Activated naive CD8-positive, alpha-beta T cell treated with anti-CD3 and anti-CD28 coated beads, Interleukin-2, amount 50 U/mL, for 16 hours (primary cell): ENCODE results near the gene MCM10.
A peak's percentile ranks its signal among the peaks of the same experiment; 100 is the strongest.
"Not testable (repeated sequence)": the region's sequence is repeated elsewhere in the genome, so short reads cannot be mapped to it uniquely, and the experiment has no call there.

ENCODE experiments used
- DNase-seq: peaks from one replicate; pipeline ENCODE4 v3.0.0-alpha.2; 2020; ENCODE audit warnings: low read depth, low spot score

The MCM10 gene

DNA sequence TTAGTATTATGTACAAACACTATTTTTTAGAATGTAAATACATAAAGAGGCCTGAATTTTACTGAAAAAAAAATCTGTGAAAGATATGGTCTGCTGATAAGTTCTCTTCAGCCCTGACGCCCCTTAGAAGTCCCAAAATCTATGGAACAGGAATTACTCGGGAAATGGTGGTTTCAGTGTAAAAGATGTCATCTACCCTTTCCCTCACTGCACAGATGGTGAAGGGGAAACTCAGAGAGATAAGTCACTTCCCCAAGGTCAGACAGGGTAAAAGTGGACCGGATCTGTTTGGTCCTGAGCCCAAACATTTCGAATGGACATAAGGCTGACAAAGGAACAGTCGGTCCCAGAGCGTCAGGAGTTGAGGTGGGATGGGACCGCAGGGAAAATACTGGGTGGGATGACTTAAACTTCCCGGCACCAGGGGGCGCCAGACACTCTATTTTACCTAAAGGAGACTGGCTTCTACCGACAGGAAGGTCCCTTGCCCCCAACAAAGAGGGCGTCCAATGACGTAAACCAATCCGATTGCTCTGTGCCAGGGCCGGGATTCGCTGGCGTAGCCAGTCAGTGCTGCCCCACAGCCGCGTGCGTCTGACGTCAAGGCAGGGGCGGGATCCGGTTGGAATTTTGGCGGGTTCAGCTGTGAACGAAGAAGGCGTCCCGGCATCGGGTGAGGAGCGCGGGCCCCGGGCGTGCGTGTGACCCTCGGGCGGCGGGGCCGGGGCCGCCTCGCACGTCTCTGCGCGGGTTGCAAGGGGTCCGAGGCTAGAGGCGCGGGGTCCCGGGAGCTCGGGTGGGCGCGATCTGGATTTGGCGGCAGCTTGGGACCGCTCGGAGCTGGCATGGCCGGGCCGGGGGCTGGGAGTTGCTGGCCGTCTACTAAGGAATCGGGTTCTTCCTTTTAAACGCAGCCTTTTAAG lies at the start of gene MCM10:
MCM10 (plus strand) TSS at position 625 of the 923 bp plus-strand sequence. CDS start 2,645 bp downstream, outside the sequence.
- peak; percentile 92 for DNase-seq

DNA sequence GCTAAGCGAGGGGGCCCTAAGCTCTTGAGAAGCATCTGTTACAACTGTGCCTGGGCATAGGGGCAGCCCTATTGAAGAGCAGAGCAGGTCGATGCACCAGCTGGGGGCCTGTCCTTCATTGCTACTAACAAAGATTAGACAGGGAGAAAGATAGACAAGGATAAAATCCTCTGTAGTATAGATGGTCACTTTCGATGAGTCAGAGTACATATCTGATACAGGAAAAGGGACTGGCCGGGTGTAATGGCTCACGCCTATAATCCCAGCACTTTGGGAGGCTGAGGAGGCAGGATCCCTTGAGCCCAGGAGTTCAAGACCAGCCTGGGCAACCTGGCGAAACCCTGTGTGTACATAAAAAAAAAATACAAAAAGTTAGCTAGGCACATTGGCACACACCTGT lies 47.8 kb upstream of the MCM10 start:
- no peak for DNase-seq

DNA sequence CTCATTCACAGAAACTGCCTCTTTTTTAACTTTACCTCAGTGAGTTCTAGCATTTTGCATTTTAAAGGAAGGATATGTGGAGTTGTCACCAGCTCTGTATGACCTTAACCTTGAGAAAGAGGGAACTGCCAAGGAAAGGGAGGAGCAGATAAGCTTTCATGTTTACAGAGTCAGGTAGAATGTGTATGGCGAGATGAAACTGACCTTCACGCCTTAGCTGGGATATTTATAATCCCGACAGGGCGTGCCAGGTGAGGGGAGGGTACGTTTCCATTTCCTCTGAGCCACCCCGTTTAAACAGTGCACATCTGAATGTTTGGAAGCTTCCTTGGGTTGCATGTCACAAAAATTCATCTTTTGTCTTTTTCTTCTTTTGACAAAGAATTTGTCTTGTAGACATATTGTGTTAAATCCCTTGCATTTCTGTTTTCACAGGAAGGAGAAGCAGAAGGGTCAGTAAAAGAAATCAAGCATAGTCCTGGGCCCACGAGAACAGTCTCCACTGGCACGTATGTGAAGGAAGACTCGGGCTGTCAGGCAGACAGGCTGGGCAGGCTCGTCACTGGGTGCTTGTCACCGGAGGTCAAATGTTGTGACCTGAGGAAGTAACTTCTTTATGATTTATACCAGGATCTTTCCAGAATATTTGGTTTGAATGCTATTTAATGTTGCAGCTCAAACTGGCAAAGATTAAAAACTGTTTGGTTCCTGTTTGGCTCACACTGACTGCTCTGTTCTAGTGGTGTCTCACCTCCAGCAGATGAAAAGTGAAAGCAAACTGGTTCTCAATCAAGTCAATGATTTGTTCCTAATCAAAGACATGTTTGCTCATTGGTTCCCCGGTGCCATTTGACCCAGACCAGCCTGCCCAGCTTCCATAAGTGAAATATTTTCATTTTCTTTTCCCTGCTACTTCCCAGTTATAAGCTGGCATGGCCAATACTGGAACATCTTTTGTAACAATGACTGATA lies 45.2 kb upstream of the MCM10 start:
- no peak for DNase-seq

DNA sequence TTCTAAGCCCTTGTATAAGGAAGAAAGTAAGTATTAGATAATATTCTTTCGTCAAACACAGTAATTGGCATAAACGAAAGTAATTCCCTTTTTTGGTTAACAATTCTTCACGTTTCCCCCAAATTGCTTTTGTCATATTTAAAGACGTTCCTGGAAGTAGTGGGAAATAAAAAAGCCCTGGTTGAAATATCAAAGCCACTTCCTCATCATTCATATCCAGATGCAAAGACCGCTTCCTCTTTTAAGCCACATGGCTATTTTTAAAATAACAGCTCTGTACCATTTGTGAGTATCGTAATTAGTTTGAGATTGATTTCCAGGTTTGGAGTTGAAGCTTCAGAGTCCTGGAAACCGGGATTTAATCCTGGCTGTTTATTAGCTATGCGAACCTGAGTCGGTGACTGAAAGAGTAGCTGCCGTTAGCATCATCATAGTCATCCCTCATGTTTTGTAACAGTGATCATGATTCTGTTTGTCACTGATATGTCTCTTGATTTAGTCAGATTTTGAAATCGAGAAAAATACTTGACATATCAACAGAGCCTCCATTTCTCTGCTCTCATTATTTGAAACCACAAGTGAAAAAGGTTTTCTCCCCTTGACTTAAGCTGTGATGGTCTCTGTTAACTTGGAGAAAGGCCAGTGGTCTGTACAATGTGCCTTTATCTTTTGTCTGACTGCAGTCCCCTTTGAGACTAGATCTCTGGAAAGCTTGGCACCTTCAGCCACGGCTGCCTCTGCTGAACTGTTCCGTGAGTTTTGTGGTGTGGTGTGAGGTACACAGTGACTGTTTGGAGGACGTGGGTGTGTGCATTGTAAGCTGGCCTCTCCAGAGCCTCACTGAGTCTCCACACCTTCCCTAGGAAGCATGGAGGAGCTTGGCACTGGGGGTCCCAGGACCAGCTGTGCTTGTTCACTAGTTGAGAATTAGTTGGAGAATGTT lies 43.2 kb upstream of the MCM10 start:
- no peak for DNase-seq

DNA sequence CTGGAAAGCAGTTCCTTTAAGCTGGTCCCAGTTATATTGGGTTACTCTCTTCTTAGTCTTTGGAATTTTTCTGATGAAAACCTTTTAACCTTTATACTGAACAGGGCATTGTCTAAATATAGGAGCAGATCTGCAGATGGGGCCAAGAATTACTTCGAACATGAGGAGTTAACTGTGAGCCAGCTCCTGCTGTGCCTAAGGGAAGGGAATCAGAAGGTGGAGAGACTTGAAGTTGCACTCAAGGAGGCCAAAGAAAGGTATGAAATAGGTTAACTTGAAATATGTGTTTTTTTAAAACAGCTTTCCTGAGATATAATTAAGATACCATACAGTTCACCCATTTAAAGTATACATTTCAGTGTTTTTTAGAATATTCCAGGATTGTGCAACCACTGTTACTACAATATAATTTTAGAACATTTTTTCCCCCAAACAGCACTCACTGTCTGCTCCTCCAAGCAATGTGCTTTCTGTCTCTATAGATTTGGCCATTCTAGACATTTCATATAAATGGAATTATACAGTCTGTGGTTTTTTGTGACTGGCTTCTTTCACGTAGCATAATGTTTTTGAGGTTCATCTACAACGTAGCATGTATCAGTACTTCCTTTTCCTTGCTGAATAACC lies 42.5 kb upstream of the MCM10 start:
- DNase-seq, result no peak

DNA sequence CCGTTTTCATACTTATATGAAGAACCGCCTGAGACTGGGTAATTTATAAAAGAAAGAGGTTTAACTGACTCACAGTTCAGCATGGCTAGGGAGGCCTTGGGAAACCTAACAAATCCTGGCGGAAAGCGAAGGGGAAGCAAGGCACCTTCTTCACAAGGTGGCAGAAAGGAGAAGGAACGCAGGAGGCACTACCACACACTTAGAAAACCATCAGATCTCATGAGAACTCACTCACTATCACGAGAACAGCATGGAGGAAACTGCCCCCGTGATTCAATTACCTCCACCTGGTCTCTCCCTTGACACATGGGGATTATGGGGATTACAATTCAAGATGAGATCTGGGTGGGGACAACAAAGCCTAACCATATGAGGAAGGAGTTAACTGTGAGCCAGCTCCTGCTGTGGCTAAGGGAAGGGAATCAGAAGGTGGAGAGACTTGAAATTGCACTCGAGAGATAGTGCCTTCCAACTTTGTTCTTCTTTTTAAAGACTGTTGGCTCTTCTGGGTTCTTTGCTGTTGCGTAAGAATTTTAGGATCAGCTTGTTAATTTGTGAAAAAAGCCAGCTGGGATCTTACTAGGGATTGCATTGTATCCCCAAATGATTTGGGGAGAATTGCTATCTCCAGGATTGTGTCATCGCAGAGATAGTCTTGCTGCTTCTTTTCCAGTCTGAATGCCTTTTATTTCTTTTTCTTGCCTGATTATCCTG lies 40.4 kb upstream of the MCM10 start:
- no peak for DNase-seq

DNA sequence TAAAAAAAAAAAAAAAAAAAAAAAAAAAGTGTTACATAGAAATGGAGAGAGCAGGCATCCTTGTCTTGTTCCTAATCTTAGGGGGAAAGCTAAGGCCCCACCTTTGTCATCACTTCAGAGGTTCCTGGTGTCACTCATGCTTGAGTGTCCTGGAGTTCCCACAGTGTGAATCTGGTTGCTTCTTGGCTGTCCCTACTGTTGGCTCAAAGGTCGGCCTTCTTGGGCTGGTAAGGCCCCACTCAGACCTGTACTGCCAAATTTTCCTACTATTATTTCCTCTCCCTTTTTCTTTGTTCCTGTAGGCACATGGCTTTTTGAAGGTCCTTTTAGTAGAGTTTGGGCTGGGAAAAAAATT lies 39.9 kb upstream of the MCM10 start:
- no peak for DNase-seq

DNA sequence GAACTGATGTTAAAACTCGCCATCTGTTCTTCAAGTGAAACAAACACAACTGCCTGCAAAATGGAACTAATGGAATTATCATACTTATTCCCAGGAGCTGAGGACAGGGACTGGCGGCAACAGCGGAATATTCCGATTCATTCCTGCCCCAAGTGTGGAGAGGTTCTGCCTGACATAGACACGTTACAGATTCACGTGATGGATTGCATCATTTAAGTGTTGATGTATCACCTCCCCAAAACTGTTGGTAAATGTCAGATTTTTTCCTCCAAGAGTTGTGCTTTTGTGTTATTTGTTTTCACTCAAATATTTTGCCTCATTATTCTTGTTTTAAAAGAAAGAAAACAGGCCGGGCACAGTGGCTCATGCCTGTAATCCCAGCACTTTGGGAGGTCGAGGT lies 24.7 kb upstream of the MCM10 start:
- no peak for DNase-seq

DNA sequence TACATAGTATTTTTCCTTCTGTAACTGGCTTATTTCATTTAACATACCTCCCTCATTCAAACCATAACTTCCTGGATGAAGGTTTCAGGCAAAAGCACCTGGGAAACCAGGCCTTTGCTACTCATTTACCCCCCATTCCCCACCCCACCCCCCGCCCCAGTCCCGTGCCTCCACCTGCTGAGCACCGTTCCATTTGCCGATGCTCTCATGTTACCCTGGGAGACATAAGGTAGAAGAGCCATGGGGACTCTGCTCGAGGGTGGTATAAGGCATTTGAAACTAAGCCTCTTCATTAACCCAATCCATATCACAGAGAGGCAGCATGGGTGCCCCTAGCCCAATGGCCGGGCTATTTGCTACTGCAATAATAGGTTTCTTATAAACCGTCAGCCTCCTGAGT lies 22.2 kb upstream of the MCM10 start:
- DNase-seq, result no peak

DNA sequence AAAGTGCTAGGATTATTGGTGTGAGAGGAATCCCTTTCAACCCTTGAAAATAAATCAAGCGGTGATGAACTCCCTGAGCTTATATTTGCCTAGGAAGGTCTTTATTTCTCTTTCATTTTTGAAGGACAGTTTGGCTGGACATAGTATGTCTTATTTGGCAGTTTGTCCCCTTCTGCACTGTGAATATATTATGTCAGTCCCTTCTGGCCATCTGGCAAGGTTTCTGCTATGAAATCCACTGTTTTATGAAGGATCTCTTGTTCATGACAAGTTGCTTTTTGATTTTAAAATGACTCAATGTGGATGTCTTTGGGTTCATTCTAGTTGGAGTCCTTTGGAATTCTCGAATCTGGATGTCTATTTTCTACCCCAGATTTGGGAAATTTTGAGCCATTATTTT lies 21.7 kb upstream of the MCM10 start:
- no peak for DNase-seq

DNA sequence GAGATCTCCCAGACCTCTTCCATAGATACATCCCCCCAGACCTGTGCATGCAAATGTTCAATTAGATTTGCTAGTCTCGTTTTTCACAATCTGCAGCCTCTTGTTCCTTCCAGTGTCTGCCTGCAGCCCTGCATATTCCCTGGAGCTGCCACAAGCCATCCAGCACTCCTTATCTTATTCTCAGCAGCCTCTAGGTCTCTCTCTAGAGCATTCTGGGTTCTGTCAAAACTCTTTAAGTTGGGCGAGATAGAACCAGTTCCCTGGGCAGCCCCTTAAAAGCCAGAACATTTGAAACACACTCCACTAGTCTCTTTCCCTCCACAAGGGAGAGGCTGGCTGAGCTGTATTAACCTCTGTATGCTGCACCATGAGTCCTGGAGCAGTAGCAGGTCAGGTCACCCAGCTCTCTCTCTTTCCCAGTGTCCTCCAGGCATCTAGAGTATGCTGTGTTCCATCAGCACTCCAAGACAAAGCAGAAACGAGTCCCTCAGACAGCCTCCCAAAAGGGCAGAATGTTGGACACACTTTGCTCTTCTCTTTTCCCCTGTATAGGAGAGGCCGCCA lies 20.6 kb upstream of the MCM10 start:
- no peak for DNase-seq

DNA sequence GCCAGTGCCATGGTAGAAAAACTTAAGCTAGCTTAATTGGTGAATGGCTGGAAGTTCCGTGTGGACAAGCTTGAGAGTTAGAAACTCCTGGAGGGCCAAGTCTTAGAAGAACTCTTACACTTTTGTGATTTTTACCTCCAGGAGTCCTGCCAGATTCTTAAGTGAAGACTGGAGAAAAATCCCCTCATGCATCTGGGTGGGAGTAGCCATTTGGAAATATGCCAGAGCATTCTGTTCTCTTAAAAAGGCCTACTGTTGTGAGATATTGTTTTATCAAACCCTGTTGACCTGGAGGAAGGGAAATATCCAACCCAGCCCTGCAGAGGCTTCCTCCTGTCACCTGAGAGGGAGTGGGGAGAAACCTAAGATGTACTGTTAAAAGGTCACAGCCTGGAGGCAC lies 17.6 kb upstream of the MCM10 start:
- DNase-seq, result no peak

DNA sequence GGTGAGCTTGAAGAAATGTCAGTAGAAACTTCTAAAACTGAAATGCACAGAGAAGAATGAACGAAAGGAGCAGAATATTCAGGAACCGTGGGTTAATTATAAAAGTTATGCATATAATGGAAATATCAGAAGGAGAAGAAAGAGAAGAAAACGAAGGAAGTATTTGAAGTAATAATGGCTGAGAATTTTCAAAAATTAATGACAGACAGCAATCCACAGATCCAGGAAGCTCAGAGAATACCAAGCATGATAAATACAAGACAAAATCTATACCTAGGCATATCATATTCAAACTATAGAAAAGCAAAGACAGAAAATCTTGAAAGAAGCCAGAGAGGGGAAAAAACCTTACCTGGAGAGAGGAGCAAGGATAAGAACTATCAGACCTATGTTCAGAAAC lies 16.5 kb upstream of the MCM10 start:
- DNase-seq, result no peak

DNA sequence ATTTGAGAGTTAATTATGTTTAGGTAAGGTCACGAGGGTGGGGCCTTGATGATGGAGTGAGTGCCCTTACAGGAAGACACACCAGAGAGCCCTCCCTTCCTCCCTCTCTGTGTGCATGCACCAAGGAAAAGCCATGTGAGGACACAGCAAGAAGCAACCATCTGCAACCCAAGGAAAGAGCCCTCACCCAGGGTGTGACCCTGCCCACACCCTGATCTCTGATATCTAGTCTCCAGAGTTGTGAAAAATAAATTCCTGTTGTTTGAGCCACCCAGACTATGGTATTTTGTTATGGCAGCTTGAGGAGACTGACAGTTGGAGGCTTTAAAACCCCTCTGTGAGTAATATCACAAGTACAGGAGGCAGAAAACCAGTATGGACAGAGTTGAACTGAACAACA lies 15.0 kb upstream of the MCM10 start:
- DNase-seq, result no peak

DNA sequence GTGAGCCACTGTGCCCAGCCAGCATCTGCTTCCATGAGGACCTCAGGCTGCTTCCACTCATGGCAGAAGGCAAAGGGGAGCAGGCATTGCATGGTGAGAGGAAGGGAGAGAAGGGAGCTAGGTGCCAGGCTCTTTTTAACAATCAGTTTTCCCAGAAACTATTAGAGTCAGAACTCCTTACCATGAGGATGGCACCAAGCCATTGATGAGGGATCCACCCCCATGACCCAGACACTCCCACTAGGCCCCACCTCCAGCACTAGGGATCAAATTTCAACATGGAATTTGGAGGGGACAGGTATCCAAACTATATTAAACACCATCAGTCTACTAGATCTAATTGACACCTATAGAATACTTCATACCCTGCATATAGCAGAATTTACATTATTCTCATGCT lies 14.2 kb upstream of the MCM10 start:
- DNase-seq, result no peak

DNA sequence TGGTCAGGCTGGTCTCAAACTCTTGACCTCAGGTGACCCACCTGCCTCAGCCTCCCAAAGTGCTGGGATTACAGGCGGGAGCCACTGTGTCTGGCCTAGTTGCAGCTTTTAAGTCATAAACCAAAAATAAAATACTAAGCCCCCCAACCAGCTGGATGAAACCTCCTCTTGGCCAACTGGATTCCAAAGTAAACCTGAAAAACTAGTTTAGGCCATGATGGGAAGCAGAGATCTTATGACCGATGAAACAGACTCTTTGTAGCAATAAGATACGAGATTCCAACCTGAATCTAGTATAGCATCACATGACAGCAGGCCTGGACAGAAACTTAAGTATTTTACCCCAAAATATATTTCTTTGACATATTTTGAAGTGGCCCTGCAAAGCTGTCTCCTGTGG lies 9.1 kb upstream of the MCM10 start:
- no peak for DNase-seq

DNA sequence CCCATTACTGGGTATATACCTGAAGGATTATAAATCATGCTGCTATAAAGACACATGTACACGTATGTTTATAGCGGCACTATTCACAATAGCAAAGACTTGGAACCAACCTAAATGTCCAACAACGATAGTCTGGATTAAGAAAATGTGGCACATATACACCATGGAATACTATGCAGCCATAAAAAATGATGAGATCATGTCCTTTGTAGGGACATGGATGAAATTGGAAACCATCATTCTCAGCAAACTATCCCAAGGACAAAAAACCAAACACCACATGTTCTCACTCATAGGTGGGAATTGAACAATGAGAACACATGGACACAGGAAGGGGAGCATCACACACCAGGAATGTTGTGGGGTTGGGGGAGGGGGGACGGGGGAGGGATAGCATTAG lies 5.5 kb upstream of the MCM10 start:
- not testable (repeated sequence) for DNase-seq

DNA sequence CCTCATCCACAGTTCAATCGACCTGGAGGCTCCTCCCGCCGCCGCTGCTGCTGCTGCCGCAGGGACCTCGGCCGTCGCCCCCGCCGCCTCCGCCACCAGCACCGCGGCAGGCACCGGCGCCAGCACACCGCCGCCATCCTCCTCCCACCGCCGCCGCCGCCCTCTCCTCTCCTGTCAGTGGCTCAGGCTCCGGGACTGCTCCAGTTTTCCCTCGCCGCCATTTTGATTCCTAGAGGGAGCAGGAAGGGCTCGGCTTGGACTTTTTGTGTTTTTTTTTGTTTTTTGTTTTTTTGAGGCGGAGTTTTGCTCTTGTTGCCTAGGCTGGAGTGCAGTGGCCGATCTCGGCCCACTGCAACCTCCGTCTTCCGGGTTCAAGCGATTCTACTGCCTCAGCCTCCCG lies 3.0 kb upstream of the MCM10 start:
- DNase-seq, result no peak

DNA sequence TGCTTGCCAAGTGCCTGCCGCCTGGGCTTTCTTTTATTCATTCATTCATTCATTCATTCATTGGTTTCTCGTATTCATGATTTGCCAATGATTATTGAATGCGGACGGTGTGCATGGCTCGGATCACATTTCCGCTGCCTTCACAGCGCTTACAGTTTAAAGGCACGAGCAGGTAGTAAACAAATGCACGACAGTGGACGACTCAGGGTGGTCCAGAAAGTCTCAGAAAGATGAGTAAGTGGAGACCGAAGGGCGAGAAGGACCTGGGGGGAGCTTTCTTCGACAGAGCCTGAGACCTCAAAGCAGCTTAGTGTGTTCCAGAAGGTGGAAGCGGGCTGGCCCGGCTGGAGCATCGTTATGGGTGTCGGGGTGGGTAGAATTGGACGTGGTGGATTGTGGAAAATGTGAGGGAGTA lies 506 bp downstream of the MCM10 start:
- no peak for DNase-seq

DNA sequence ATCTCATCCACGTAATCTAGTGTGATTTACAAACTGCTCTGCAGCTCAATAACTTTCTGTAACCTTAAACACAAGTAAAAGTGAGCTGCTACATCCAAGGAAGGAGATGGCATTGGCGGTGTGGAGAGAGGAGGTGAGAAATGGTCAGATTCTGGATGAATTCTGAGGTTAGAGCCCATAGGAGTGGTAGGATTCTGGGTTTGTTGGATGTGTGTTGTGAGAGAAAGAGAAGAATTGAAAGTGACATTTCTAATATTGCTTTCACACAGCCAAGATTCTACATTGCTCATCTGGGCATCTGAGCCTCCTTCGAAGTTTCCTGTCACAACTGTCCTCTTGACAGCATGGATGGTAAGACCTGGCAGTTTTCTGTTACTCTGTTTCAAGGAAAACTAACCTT lies 2.5 kb downstream of the MCM10 start:
- DNase-seq, result no peak
